ENCODE measurements around the gene LINGO3.

The LINGO3 gene

DNA sequence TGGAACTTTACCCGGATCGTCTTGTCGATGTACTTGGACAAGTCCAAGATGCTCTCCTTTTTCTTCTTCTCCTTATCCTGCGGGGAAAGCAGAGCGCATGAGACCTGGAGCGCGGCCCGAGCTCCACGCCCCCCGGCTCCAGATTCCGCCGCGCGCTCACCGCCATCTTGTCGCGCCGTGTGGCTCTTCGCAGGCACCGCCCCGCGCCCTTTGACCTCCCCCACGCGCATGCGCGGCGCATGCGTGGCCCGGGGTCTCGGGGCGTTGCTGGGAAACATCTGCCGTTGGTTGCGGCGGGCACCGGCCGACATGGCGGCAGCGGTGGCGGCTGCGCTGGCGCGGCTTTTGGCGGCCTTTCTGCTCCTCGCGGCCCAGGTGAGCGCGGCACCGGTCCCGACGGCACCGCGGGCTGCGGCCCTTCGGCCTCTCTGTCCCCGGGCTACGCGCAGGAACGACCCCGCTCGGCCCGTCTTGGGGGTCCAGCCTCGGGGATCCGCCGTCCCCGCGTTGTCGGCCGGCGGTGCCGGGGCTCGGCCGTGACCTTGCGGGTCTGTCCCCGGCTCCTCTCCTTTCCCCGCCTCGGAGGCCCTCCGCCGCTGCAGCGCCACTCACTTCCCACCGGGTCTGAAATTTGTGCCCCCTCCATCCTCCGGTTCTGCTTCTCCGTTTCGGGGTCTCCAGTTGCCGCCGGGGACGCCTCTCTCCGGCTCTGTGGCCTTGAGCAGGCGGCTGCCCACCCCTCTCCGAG lies 20.6 kb upstream of the LINGO3 start, which contains the start of the genes LSM7 and SPPL2B (continued):
- TF ChIP-seq HIC1 (tag by site-specific recombination; IDR thresholded peaks at IDR 0.05) = peak; percentile 39; the same call in 1 of the 2 replicates
- no peak for TF ChIP-seq ZNF707 (tag by site-specific recombination; IDR thresholded peaks at IDR 0.05)
- 0 out of 2 replicates have a peak, but pooled peaks have one; percentile 43 for TF ChIP-seq SP7 (tag by site-specific recombination; IDR thresholded peaks at IDR 0.05)
- TF ChIP-seq ZNF211 (tag by site-specific recombination; IDR thresholded peaks at IDR 0.05; ENCODE audit: low read depth) = no peak
- no peak for TF ChIP-seq ZNF114 (tag by site-specific recombination; IDR thresholded peaks at IDR 0.05)
- TF ChIP-seq ZNF354C (tag by site-specific recombination; IDR thresholded peaks at IDR 0.05; ENCODE audit: borderline replicate concordance, low read depth) = no peak
- no peak for TF ChIP-seq ZNF426 (tag by site-specific recombination; IDR thresholded peaks at IDR 0.05)
- TF ChIP-seq IKZF3 (tag by site-specific recombination; IDR thresholded peaks at IDR 0.05) = peak; percentile 22; the same call in 1 of the 2 replicates
- 0 out of 2 replicates have a peak, but pooled peaks have one; percentile 9 for TF ChIP-seq ZNF335 (tag by site-specific recombination; conservative IDR thresholded peaks at IDR 0.05)
- no peak for TF ChIP-seq KLF7 (tag by site-specific recombination; IDR thresholded peaks at IDR 0.05; ENCODE audit: borderline replicate concordance)
- peak; percentile 50; the same call in 1 of the 2 replicates for TF ChIP-seq GLIS2 (tag by site-specific recombination; IDR thresholded peaks at IDR 0.05)
- TF ChIP-seq ZNF169 (tag by site-specific recombination; IDR thresholded peaks at IDR 0.05) = no peak
- TF ChIP-seq ZNF133 (tag by site-specific recombination; IDR thresholded peaks at IDR 0.05) = no peak
- 0 out of 2 replicates have a peak, but pooled peaks have one; percentile 26 for TF ChIP-seq ZNF677 (tag by site-specific recombination; IDR thresholded peaks at IDR 0.05)
- TF ChIP-seq KLF8 (tag by site-specific recombination; IDR thresholded peaks at IDR 0.05) = peak; percentile 63; the same call in 1 of the 2 replicates
- TF ChIP-seq MZF1 (tag by site-specific recombination; IDR thresholded peaks at IDR 0.05; ENCODE audit: borderline replicate concordance) = no peak
- no peak for TF ChIP-seq HOXA7 (CRISPR knock-in tag; IDR thresholded peaks at IDR 0.05; ENCODE audit: borderline replicate concordance)
- TF ChIP-seq ZSCAN30 (tag by site-specific recombination; IDR thresholded peaks at IDR 0.05) = peak; percentile 55; the same call in 1 of the 2 replicates
- TF ChIP-seq ZNF544 (tag by site-specific recombination; IDR thresholded peaks at IDR 0.05) = no peak
- no peak for TF ChIP-seq ZNF776 (tag by site-specific recombination; IDR thresholded peaks at IDR 0.05; ENCODE audit: borderline replicate concordance)
- TF ChIP-seq ZSCAN23 (tag by site-specific recombination; IDR thresholded peaks at IDR 0.05) = no peak
- 0 out of 2 replicates have a peak, but pooled peaks have one; percentile 61 for TF ChIP-seq ZNF391 (tag by site-specific recombination; IDR thresholded peaks at IDR 0.05; ENCODE audit: borderline replicate concordance, low read depth)
- no peak for TF ChIP-seq ZNF311 (tag by site-specific recombination; IDR thresholded peaks at IDR 0.05; ENCODE audit: borderline replicate concordance)
- TF ChIP-seq KLF16 (tag by site-specific recombination; IDR thresholded peaks at IDR 0.05) = peak; percentile 25; the same call in 1 of the 2 replicates
- TF ChIP-seq EGR2 (tag by site-specific recombination; IDR thresholded peaks at IDR 0.05; ENCODE audit: low read depth) = no peak
- TF ChIP-seq, protein P1, sequence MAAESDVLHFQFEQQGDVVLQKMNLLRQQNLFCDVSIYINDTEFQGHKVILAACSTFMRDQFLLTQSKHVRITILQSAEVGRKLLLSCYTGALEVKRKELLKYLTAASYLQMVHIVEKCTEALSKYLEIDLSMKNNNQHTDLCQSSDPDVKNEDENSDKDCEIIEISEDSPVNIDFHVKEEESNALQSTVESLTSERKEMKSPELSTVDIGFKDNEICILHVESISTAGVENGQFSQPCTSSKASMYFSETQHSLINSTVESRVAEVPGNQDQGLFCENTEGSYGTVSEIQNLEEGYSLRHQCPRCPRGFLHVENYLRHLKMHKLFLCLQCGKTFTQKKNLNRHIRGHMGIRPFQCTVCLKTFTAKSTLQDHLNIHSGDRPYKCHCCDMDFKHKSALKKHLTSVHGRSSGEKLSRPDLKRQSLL (tag by site-specific recombination; IDR thresholded peaks at IDR 0.05) = peak; percentile 94
- peak; percentile 67 for TF ChIP-seq ZXDB (tag by site-specific recombination; IDR thresholded peaks at IDR 0.05)
- TF ChIP-seq ZBTB26 (tag by site-specific recombination; optimal IDR thresholded peaks at IDR 0.05) = peak; percentile 90
- no peak for TF ChIP-seq ZNF350 (tag by site-specific recombination; IDR thresholded peaks at IDR 0.05)
- no peak for TF ChIP-seq ZBTB48 (tag by site-specific recombination; IDR thresholded peaks at IDR 0.05)
- no peak for TF ChIP-seq ZNF785 (tag by site-specific recombination; IDR thresholded peaks at IDR 0.05)
- no peak for TF ChIP-seq REPIN1 (tag by site-specific recombination; IDR thresholded peaks at IDR 0.05; ENCODE audit: low read depth)
- TF ChIP-seq ZNF423 (tag by site-specific recombination; IDR thresholded peaks at IDR 0.05) = no peak
- TF ChIP-seq KLF1 (tag by site-specific recombination; IDR thresholded peaks at IDR 0.05) = peak; percentile 87
